Upper lobe of right lung (tissue), 1 donor: ENCODE data around the gene FGF8. TPM values are rescaled to one million over a fixed set of nuclear protein-coding genes. Genes with fewer than 3 reads are reported as not detected.

ENCODE experiments used
- ATAC-seq: fragments of 200-7000 bp; cut with Tn5 transposase; one replicate; pipeline ENCODE4 v1.9.1; 2020; ENCODE audit warnings: mild to moderate bottlenecking, moderate library complexity
- DNase-seq: peaks from one replicate; pipeline ENCODE4 v3.0.0-alpha.2; 2020
- H3K27ac ChIP-seq: fragments of 200-600 bp; one replicate; pipeline ENCODE4 v1.8.0; 2022
- H3K27me3 ChIP-seq: fragments of 200-600 bp; one replicate; pipeline ENCODE4 v1.8.0; 2022; ENCODE audit warnings: mild to moderate bottlenecking
- H3K36me3 ChIP-seq: fragments of 200-600 bp; one replicate; pipeline ENCODE4 v1.8.0; 2022
- H3K4me1 ChIP-seq: fragments of 200-600 bp; one replicate; pipeline ENCODE4 v1.8.0; 2022
- H3K4me3 ChIP-seq: fragments of 200-600 bp; one replicate; pipeline ENCODE4 v1.8.0; 2022; ENCODE audit warnings: mild to moderate bottlenecking
- H3K9me3 ChIP-seq: fragments of 200-600 bp; one replicate; pipeline ENCODE4 v1.8.0; 2022
- CTCF ChIP-seq: fragments of 200-600 bp; IDR thresholded peaks from one replicate; pipeline ENCODE4 v1.8.0; 2022; ENCODE audit warnings: antibody characterized with exemption
- intact Hi-C: fragments of 100-400 bp; cut with DNase I; formaldehyde crosslinking; loops from one replicate; pipeline ENCODE4 v1.11.0; 2022
- total RNA-seq: library from RNA; stranded (reverse); fragmentation: NEBNext Ultra II Directional; extraction: Animal tissue kit (Norgen Biotek cat#: 25700); gene quantifications from one replicate; pipeline ENCODE4 v1.2.1, GENCODE V29; 2021
- donor health status: DM: no; HTN: yes; CAD: no; lungs with severe emphysema.

Gene FGF8
- total RNA-seq, 1 donor from 2014 or later: 1.2 TPM

GRCh38 chr10:101741938-101742337 is 34.0 kb downstream of the FGF8 start:
- DNase-seq: no peak
- ATAC-seq: no peak

GRCh38 chr10:101736666-101737065 is 39.2 kb downstream of the FGF8 start:
- no peaks in the 10 kb centered on the region for H3K4me1 ChIP-seq
- intact Hi-C loops: no loop called here
- DNase-seq (no peak), ATAC-seq (no peak)
- H3K36me3 ChIP-seq: no peaks in the 10 kb centered on the region
- H3K27ac ChIP-seq: no peak overlapping the region
- H3K4me3 ChIP-seq: no peak overlapping the region
- H3K27me3 ChIP-seq: peaks cover 25% of the 10 kb centered on the region
- TF ChIP-seq CTCF: no peak
- H3K9me3 ChIP-seq: no peaks in the 10 kb centered on the region

More at GRCh38 chr10:101741938-101742337, 34.0 kb downstream of the FGF8 start:
- no peak for TF ChIP-seq CTCF
- no peak overlapping the region for H3K27ac ChIP-seq
- H3K4me1 ChIP-seq: peaks cover 4% of the 10 kb centered on the region
- no peaks in the 10 kb centered on the region for H3K9me3 ChIP-seq
- intact Hi-C loops: no loop called here
- H3K36me3 ChIP-seq: no peaks in the 10 kb centered on the region
- no peak overlapping the region for H3K4me3 ChIP-seq
- peaks cover 31% of the 10 kb centered on the region for H3K27me3 ChIP-seq

- Histone ChIP-seq H3K4me1 (no peaks in the 10 kb centered on the region), H3K9me3 (no peaks in the 10 kb centered on the region), H3K27me3 (peaks cover 2% of the 10 kb centered on the region), H3K27ac (no peak overlapping the region), H3K4me3 (no peak overlapping the region), H3K36me3 (no peaks in the 10 kb centered on the region)
- DNase-seq: no peak
- intact Hi-C loops: no loop called here
- no peak for ATAC-seq
- no peak for TF ChIP-seq CTCF
These were observed 43.8 kb downstream of the FGF8 start for GRCh38 chr10:101732096-101732495.

- ATAC-seq (no peak), DNase-seq (no peak)
- Histone ChIP-seq H3K4me1 (no peaks in the 10 kb centered on the region), H3K4me3 (no peak overlapping the region), H3K36me3 (no peaks in the 10 kb centered on the region), H3K9me3 (no peaks in the 10 kb centered on the region), H3K27me3 (peaks cover 10% of the 10 kb centered on the region), H3K27ac (no peak overlapping the region)
- TF ChIP-seq CTCF: no peak
- intact Hi-C loops: no loop called here
These were observed 49.9 kb downstream of the FGF8 start for GRCh38 chr10:101726115-101726387.

- Histone ChIP-seq H3K4me3 (no peak overlapping the region), H3K27ac (no peak overlapping the region), H3K9me3 (no peaks in the 10 kb centered on the region), H3K36me3 (no peaks in the 10 kb centered on the region), H3K4me1 (no peaks in the 10 kb centered on the region), H3K27me3 (peaks cover 10% of the 10 kb centered on the region)
- intact Hi-C loops: no loop called here
- DNase-seq (no peak), ATAC-seq (no peak)
- no peak for TF ChIP-seq CTCF
These were observed 50.4 kb downstream of the FGF8 start for GRCh38 chr10:101725296-101726114.

GRCh38 chr10:101724446-101724845 is 51.5 kb downstream of the FGF8 start:
- Histone ChIP-seq H3K27ac (no peak overlapping the region), H3K27me3 (peaks cover 10% of the 10 kb centered on the region), H3K36me3 (no peaks in the 10 kb centered on the region), H3K4me1 (no peaks in the 10 kb centered on the region), H3K9me3 (no peaks in the 10 kb centered on the region), H3K4me3 (no peak overlapping the region)
- DNase-seq (no peak), ATAC-seq (no peak)
- intact Hi-C loops: no loop called here
- no peak for TF ChIP-seq CTCF
